SKM-1 treated with dmso at 0.1 percent for 144 hours (cell line): ENCODE results near the gene EEIG2.
"Not testable (repeated sequence)": the region's sequence is repeated elsewhere in the genome, so short reads cannot be mapped to it uniquely, and the experiment has no call there.

Source experiments
- DNase-seq: peaks from one replicate; lab custom pipeline; 2025; ENCODE audit not compliant: unreplicated experiment; lab: John Stamatoyannopoulos, UW

The EEIG2 gene

DNA sequence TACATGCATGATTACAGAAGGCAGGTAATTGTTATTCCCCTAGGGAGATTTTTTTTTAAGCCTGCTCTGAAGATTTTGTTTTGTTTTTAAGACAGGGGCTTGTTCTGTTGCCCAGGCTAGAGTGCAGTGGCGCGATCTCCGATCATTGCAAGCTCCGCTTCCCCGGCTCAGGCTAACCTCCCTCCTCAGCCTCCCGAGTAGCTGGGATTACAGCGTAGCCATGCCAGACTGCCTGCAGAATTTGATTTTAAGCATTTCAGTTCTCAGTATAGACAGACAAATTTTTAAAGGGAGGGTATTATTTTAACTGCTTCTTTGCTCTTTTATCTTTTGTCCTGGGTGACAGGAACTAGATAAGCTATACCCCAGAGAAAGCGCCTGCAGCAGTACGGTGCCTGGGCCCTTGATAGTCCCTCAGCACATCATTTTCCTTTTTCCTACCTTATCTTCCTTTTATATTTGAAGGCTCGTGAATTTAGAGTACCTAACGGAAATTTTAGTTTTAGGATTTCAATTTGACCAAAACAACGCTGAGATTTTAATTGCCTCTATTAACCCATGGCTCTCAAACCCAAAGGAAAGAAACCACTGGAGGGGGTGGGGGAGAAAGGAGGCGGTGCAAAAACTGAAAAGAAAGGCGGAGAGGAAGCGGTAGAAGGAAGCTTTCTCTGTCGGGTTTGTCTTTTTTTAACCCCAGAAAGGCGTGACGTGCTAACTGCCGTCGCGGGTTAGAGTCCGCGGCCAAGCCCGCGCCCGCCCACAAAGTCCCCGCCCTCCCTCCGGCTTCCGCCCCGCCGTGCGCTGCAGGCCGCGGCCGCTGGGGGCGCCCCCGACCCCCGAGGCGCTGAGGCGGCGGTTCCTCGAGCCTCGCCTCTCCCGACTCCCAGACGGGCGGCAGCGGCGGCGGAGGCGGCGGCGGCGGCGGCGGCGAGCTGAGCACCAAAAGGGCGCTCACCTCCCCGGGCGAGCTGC lies at the start of gene EEIG2:
EEIG2 (plus strand) TSS at position 886 of the 972 bp plus-strand sequence. CDS start 329 bp downstream, outside the sequence.
- peak; percentile 92 for DNase-seq

DNA sequence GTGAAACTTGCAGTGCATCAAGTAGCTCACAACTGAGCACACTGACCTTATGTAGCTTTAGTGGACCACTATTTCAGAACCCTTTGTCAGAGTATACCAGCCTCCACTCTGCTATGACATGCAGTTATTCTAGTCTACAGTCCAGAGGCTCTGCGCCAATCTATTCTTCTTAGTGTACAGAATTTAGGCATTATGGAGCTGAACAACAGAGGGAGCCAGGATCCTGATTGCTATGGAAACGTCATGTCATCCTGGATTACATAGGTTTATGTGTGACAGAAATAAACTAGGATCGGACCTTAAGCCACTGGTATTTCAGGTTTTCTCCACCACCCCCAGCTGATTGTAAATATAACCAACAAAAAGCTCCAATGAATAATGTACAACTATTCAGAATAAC lies 48.1 kb upstream of the EEIG2 start:
- no peak for DNase-seq

- DNase-seq, result peak; percentile 52
Measured at GRCh38 chr1:108512239-108513043, 47.5 kb upstream of the EEIG2 start.

- DNase-seq, result no peak
Measured at GRCh38 chr1:108513044-108513415, 46.9 kb upstream of the EEIG2 start.

DNA sequence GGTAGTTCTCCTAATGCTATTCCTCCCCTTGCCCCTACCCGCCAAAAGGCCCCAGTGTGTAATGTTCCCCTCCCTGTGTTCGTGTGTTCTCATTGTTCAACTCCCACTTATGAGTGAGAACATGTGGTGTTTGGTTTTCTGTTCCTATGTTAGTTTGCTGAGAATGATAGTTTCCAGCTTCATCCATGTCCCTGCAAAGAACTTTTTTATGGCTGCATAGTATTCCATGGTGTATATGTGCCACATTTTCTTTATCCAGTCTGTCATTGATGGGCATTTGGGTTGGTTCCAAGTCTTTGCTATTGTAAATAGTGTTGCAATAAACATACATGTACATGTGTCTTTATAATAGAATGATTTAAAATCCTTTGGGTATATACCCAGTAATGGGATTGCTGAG lies 46.0 kb upstream of the EEIG2 start:
- DNase-seq, result not testable (repeated sequence)

- not testable (repeated sequence) for DNase-seq
Measured at GRCh38 chr1:108517301-108517897, 42.5 kb upstream of the EEIG2 start.

GRCh38 chr1:108521990-108522393 lies 37.9 kb upstream of the EEIG2 start:
- DNase-seq, result no peak

DNA sequence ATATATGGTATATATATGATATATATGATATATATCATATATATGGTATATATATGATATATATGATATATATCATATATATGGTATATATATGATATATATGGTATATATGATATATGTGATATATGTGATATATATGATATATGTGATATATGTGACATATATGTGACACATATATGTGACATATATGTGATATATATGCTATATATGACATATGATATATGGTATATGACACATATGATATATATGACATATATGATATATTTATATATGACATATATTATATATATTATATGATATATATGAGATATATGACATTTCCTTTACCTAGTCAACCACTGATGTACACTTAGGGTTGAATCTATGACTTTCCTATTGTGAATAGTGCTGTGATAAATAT lies 36.1 kb upstream of the EEIG2 start:
- no peak for DNase-seq

DNA sequence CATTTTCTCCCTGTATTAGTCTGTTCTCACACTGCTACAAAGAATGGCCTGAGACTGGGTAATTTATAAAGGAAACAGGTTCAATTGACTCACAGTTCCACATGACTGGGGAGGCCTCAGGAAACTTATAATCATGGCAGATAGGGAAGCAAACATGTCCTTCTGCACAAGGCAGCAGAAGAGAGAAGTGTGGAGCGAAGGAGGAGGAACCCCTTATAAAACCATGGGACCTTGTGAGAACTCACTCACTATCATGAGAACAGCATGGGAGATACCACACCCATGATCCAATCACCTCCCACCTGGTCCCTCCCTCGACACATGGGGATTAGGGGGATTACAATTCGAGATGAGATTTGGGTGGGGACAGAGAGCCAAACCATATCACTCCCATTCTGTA lies 35.2 kb upstream of the EEIG2 start:
- DNase-seq, result no peak

GRCh38 chr1:108527135-108527534 lies 32.8 kb upstream of the EEIG2 start:
- no peak for DNase-seq

GRCh38 chr1:108527837-108528236 lies 32.1 kb upstream of the EEIG2 start:
- no peak for DNase-seq

DNA sequence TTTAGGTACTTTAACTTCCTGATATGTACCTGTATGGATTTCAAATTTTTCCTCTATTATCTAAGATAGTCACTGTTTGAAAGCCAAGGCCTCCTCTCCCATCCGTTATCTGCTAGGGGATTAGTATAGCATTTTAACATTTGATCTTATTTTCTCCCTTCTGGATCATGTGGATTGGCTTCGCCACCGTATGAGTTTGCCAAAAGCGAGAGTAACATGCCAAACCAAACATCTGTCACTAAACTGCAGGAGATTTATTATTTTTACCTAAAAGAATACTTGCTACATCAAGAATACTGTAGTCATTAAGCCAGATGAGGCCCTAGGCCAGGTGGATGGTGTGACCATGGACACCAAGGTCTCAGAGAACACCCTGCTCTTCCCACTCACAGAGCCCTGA lies 28.5 kb upstream of the EEIG2 start:
- no peak for DNase-seq

DNA sequence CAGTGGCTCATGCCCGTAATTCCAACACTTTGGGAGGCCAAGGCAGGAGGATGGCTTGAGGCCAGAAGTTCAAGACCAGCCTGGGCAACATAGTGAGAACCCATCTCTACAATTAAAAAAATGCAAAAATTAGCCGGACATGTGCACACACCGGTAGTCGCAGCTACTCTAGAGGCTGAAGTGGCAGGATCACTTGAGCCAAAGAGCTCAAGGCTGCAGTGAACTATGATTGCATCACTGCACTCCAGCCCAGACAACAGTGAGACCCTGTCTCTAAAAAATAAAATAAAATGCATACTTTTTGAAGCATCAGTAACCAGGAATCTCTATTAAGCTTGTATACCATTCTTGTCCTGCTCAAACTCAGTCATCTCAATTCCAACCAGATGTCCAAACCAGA lies 27.2 kb upstream of the EEIG2 start:
- no peak for DNase-seq

- DNase-seq, result no peak
Measured at GRCh38 chr1:108533351-108534083, 26.4 kb upstream of the EEIG2 start.

GRCh38 chr1:108534759-108535158 lies 25.1 kb upstream of the EEIG2 start:
- DNase-seq, result no peak

- DNase-seq, result not testable (repeated sequence)
Measured at GRCh38 chr1:108535315-108535897, 24.5 kb upstream of the EEIG2 start.

DNA sequence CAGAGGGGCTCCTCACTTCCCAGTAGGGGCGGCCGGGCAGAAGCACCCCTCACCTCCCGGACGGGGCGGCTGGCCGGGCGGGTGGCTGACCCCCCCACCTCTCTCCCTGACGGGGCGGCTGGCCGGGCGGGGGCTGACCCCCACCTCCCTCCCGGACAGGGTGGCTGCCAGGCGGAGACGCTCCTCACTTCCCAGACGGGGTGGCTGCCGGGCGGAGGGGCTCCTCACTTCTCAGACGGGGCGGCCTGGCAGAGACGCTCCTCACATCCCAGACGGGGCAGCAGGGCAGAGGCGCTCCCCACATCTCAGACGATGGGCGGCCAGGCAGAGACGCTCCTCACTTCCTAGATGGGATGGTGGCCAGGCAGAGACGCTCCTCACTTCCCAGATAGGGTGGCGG lies 23.9 kb upstream of the EEIG2 start:
- DNase-seq, result not testable (repeated sequence)

- DNase-seq, result not testable (repeated sequence)
Measured at GRCh38 chr1:108536791-108537190, 23.1 kb upstream of the EEIG2 start.

- no peak for DNase-seq
Measured at GRCh38 chr1:108537976-108538375, 21.9 kb upstream of the EEIG2 start.

DNA sequence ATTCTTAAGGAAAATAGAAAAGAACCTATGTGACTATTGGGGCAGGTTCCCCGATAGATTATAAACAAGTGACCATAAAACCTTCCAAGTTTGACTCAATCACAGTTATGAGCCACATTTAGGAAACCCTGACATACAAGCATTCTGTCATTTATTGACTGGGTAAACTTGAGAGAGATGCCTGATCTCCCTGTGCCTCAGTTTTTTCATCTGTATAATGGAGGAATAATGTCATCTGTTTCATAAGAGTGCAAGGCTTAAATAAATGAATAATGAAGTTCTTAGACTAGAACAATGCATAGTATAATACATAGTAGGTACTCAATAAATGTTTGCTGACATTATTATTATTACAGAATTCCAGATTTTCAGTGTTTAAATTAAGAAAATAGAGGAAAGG lies 18.9 kb upstream of the EEIG2 start:
- DNase-seq, result no peak
